WTC11 (cell line): ENCODE measurements around the gene SOX5. TPM values are rescaled to one million over a fixed set of nuclear protein-coding genes. Genes with fewer than 3 reads are reported as not detected.
A peak's percentile ranks its signal among the peaks of the same experiment; 100 is the strongest.

Experiments used
- ATAC-seq: fragments of 200-7000 bp; cut with Tn5 transposase; 2 replicates; pipeline ENCODE4 v1.10.0; 2021; ENCODE audit warnings: mild to moderate bottlenecking, moderate library complexity
- CTCF ChIA-PET: fragments of 300-600 bp; sonication (Branson Sonifier 250); formaldehyde crosslinking; loops from one replicate; lab custom pipeline; 2021; ENCODE audit warnings: antibody characterized with exemption; lab: Charles Lee
- POLR2A ChIA-PET: fragments of 350-600 bp; sonication (Branson Sonifier 250); formaldehyde crosslinking; loops from one replicate; lab custom pipeline; 2021; ENCODE audit warnings: antibody characterized with exemption; lab: Charles Lee
- DNase-seq: peaks from one replicate; pipeline ENCODE4 v3.0.0; 2021; ENCODE audit warnings: low spot score
- H3K27ac Mint-ChIP-seq: 2 replicates; pipeline ENCODE4 v1.8.0; 2021; ENCODE audit warnings: mixed read lengths
- H3K27me3 Mint-ChIP-seq: 2 replicates; pipeline ENCODE4 v1.8.0; 2021; ENCODE audit warnings: low read depth, mild to moderate bottlenecking, moderate library complexity, mixed read lengths
- H3K36me3 Mint-ChIP-seq: 2 replicates; pipeline ENCODE4 v1.8.0; 2021; ENCODE audit warnings: mixed read lengths
- H3K4me1 Mint-ChIP-seq: 2 replicates; pipeline ENCODE4 v1.8.0; 2022; ENCODE audit warnings: mixed read lengths
- H3K4me3 Mint-ChIP-seq: 2 replicates; pipeline ENCODE4 v1.8.0; 2021; ENCODE audit warnings: mild to moderate bottlenecking, moderate library complexity, mixed read lengths
- H3K9me3 Mint-ChIP-seq: 2 replicates; pipeline ENCODE4 v1.8.0; 2021; ENCODE audit warnings: mixed read lengths
- AFF4 ChIP-seq: sonication (generic); formaldehyde crosslinking; IDR thresholded peaks from 2 replicates; pipeline ENCODE4 v1.8.1; 2023; ENCODE audit warnings: mild to moderate bottlenecking, missing genetic modification reagents, borderline replicate concordance
- ATF2 ChIP-seq: sonication (generic); formaldehyde crosslinking; IDR thresholded peaks from 2 replicates; pipeline ENCODE4 v1.8.1; 2022; ENCODE audit warnings: low read depth, missing genetic modification reagents, borderline replicate concordance
- EMX1 ChIP-seq: fragments of 250-450 bp; sonication (Bioruptor Pico); IDR thresholded peaks from 2 replicates; pipeline ENCODE4 v1.8.0; 2021; ENCODE audit warnings: mild to moderate bottlenecking
- IRF1 ChIP-seq: sonication (generic); formaldehyde crosslinking; IDR thresholded peaks from 2 replicates; pipeline ENCODE4 v1.8.0; 2023; ENCODE audit warnings: missing genetic modification reagents
- MYBL2 ChIP-seq: sonication (generic); formaldehyde crosslinking; IDR thresholded peaks from 2 replicates; pipeline ENCODE4 v1.8.1; 2023; ENCODE audit warnings: mild to moderate bottlenecking, moderate library complexity, missing genetic modification reagents
- NFYB ChIP-seq: sonication (generic); formaldehyde crosslinking; conservative IDR thresholded peaks from 2 replicates; pipeline ENCODE4 v1.8.0; 2022; ENCODE audit warnings: low read depth, missing genetic modification reagents
- NR3C1 ChIP-seq: sonication (generic); formaldehyde crosslinking; conservative IDR thresholded peaks from 2 replicates; pipeline ENCODE4 v1.8.1; 2023; ENCODE audit warnings: low read depth, mild to moderate bottlenecking, missing genetic modification reagents
- PREB ChIP-seq: sonication (generic); formaldehyde crosslinking; IDR thresholded peaks from 2 replicates; pipeline ENCODE4 v1.8.1; 2022; ENCODE audit warnings: mild to moderate bottlenecking, missing genetic modification reagents, moderate library complexity, borderline replicate concordance
- TEAD1 ChIP-seq: sonication (generic); formaldehyde crosslinking; IDR thresholded peaks from 2 replicates; pipeline ENCODE4 v1.8.0; 2022; ENCODE audit warnings: mild to moderate bottlenecking, missing genetic modification reagents
- TP53 ChIP-seq: sonication (generic); formaldehyde crosslinking; IDR thresholded peaks from 2 replicates; pipeline ENCODE4 v1.8.1; 2023; ENCODE audit warnings: mild to moderate bottlenecking, missing genetic modification reagents
- USF2 ChIP-seq: sonication (generic); formaldehyde crosslinking; IDR thresholded peaks from 2 replicates; pipeline ENCODE4 v1.8.1; 2023; ENCODE audit warnings: mild to moderate bottlenecking, missing genetic modification reagents, moderate library complexity
- ZBTB21 ChIP-seq: sonication (generic); formaldehyde crosslinking; IDR thresholded peaks from 2 replicates; pipeline ENCODE4 v1.8.1; 2023; ENCODE audit warnings: mild to moderate bottlenecking, missing genetic modification reagents, borderline replicate concordance
- ZNF281 ChIP-seq: sonication (generic); formaldehyde crosslinking; IDR thresholded peaks from 2 replicates; pipeline ENCODE4 v1.8.0; 2023; ENCODE audit warnings: mild to moderate bottlenecking, missing genetic modification reagents
- ZNF416 ChIP-seq: fragments of 250-450 bp; sonication (Bioruptor Pico); IDR thresholded peaks from 2 replicates; pipeline ENCODE4 v1.9.0; 2021; ENCODE audit warnings: mild to moderate bottlenecking, inconsistent platforms
- total RNA-seq: library from RNA; stranded (reverse); gene quantifications from 3 replicates; pipeline ENCODE4 v1.2.3, GENCODE V29; 2021

Gene SOX5
- total RNA-seq, 1 experiment from 2014 or later: 2.3 TPM

- TF ChIP-seq AFF4 (CRISPR knock-in tag) (no peak), PREB (no peak), NFYB (CRISPR knock-in tag) (no peak), IRF1 (CRISPR knock-in tag) (no peak), ZNF281 (CRISPR knock-in tag) (no peak), ZBTB21 (CRISPR knock-in tag) (no peak), TP53 (no peak)
- TF ChIP-seq, all 79 proteins: peak for 0
Observed at GRCh38 chr12:23763724-23764123, 185.7 kb downstream of the SOX5 start (continued).

- TF ChIP-seq MYBL2 (CRISPR knock-in tag) (no peak), TEAD1 (CRISPR knock-in tag) (no peak), NR3C1 (CRISPR knock-in tag) (no peak), ZNF416 (CRISPR knock-in tag) (no peak), EMX1 (CRISPR knock-in tag) (no peak), ATF2 (CRISPR knock-in tag) (no peak), USF2 (CRISPR knock-in tag) (no peak)
- Mint-ChIP-seq H3K4me3 (no peak overlapping the region), H3K27ac (peak overlapping the region; percentile 73), H3K27me3 (no peaks in the 10 kb centered on the region), H3K9me3 (no peaks in the 10 kb centered on the region), H3K4me1 (peaks cover 54% of the 10 kb centered on the region), H3K36me3 (no peaks in the 10 kb centered on the region)
- ChIA-PET POLR2A (no interaction called here), CTCF (no interaction called here)
- ATAC-seq (peak; percentile 87), DNase-seq (peak; percentile 37)
Observed at GRCh38 chr12:23760495-23760894, 189.0 kb downstream of the SOX5 start.
